ENCODE results near the gene SLCO4C1.

- TF ChIP-seq ZFP30 (CRISPR knock-in tag; IDR thresholded peaks at IDR 0.05): no peak
- TF ChIP-seq ISL1 (CRISPR knock-in tag; IDR thresholded peaks at IDR 0.05): peak; percentile 45
- no peak for TF ChIP-seq BACH2 (CRISPR knock-in tag; IDR thresholded peaks at IDR 0.05; ENCODE audit: borderline replicate concordance)
- no peak for TF ChIP-seq ZNF565 (CRISPR knock-in tag; conservative IDR thresholded peaks at IDR 0.05; ENCODE audit: low read depth)
- TF ChIP-seq, protein P1, sequence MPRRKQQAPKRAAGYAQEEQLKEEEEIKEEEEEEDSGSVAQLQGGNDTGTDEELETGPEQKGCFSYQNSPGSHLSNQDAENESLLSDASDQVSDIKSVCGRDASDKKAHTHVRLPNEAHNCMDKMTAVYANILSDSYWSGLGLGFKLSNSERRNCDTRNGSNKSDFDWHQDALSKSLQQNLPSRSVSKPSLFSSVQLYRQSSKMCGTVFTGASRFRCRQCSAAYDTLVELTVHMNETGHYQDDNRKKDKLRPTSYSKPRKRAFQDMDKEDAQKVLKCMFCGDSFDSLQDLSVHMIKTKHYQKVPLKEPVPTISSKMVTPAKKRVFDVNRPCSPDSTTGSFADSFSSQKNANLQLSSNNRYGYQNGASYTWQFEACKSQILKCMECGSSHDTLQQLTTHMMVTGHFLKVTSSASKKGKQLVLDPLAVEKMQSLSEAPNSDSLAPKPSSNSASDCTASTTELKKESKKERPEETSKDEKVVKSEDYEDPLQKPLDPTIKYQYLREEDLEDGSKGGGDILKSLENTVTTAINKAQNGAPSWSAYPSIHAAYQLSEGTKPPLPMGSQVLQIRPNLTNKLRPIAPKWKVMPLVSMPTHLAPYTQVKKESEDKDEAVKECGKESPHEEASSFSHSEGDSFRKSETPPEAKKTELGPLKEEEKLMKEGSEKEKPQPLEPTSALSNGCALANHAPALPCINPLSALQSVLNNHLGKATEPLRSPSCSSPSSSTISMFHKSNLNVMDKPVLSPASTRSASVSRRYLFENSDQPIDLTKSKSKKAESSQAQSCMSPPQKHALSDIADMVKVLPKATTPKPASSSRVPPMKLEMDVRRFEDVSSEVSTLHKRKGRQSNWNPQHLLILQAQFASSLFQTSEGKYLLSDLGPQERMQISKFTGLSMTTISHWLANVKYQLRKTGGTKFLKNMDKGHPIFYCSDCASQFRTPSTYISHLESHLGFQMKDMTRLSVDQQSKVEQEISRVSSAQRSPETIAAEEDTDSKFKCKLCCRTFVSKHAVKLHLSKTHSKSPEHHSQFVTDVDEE (CRISPR knock-in tag; IDR thresholded peaks at IDR 0.05): peak; percentile 74; the same call in 1 of the 2 replicates
- TF ChIP-seq OSR1 (CRISPR knock-in tag; IDR thresholded peaks at IDR 0.05): no peak
- TF ChIP-seq ARNTL (CRISPR knock-in tag; IDR thresholded peaks at IDR 0.05; ENCODE audit: borderline replicate concordance, low read depth): no peak
- TF ChIP-seq, protein P2, sequence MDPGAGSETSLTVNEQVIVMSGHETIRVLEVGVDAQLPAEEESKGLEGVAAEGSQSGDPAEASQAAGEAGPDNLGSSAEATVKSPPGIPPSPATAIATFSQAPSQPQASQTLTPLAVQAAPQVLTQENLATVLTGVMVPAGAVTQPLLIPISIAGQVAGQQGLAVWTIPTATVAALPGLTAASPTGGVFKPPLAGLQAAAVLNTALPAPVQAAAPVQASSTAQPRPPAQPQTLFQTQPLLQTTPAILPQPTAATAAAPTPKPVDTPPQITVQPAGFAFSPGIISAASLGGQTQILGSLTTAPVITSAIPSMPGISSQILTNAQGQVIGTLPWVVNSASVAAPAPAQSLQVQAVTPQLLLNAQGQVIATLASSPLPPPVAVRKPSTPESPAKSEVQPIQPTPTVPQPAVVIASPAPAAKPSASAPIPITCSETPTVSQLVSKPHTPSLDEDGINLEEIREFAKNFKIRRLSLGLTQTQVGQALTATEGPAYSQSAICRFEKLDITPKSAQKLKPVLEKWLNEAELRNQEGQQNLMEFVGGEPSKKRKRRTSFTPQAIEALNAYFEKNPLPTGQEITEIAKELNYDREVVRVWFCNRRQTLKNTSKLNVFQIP (CRISPR knock-in tag; IDR thresholded peaks at IDR 0.05; ENCODE audit: borderline replicate concordance, low read depth): no peak
- no peak for TF ChIP-seq PPARA (CRISPR knock-in tag; IDR thresholded peaks at IDR 0.05; ENCODE audit: borderline replicate concordance)
- TF ChIP-seq, protein P3, sequence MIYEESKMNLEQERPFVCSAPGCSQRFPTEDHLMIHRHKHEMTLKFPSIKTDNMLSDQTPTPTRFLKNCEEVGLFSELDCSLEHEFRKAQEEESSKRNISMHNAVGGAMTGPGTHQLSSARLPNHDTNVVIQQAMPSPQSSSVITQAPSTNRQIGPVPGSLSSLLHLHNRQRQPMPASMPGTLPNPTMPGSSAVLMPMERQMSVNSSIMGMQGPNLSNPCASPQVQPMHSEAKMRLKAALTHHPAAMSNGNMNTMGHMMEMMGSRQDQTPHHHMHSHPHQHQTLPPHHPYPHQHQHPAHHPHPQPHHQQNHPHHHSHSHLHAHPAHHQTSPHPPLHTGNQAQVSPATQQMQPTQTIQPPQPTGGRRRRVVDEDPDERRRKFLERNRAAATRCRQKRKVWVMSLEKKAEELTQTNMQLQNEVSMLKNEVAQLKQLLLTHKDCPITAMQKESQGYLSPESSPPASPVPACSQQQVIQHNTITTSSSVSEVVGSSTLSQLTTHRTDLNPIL (CRISPR knock-in tag; IDR thresholded peaks at IDR 0.05; ENCODE audit: low read depth): no peak
- TF ChIP-seq GLIS3 (CRISPR knock-in tag; IDR thresholded peaks at IDR 0.05): no peak
- TF ChIP-seq TOX (CRISPR knock-in tag; IDR thresholded peaks at IDR 0.05; ENCODE audit: borderline replicate concordance): no peak
- TF ChIP-seq PATZ1 (CRISPR knock-in tag; IDR thresholded peaks at IDR 0.05; ENCODE audit: borderline replicate concordance): no peak
These were observed 45.7 kb upstream of the SLCO4C1 start for GRCh38 chr5:102341681-102342288.
